Astrocyte of the spinal cord (primary cell): ENCODE results near the gene CPNE9.

Experiments
- DNase-seq: peaks from one replicate; pipeline ENCODE4 v3.0.0; 2011; ENCODE audit warnings: low read depth, low spot score
- H3K4me3 ChIP-seq: 2 replicates; pipeline ENCODE4 v1.5.1; 2011; ENCODE audit warnings: low read depth, mild to moderate bottlenecking, low read length, moderate library complexity
- CTCF ChIP-seq: IDR thresholded peaks from 2 replicates; pipeline ENCODE4 v1.5.1; 2012; ENCODE audit warnings: low read depth, mild to moderate bottlenecking, low read length, inconsistent platforms
- in situ Hi-C: cut with HindIII; loops from 2 replicates; pipeline ENCODE4 v1.10.0; 2017; ENCODE audit warnings: low sequenced_read_pairs

CPNE9 gene

DNA sequence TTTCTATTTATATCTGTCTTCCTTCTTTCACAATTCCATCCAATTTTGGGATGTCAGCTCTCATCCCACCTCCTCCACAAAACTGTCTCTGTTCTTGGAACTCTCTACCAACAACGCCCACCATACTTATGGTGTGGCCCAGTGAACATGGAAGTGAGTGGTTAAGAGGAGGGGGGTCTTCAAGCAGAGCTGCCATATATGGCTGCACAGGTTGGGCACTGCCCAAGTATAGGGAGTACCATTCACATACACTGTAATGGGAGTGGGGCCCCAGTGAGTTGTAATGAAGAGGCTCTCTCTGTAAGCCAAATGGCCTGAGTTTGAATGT lies 74.0 kb downstream of the CPNE9 start:
- DNase-seq: no peak
- in situ Hi-C loops: no loop called here
- H3K4me3 ChIP-seq: no peak overlapping the region
- TF ChIP-seq CTCF: no peak

DNA sequence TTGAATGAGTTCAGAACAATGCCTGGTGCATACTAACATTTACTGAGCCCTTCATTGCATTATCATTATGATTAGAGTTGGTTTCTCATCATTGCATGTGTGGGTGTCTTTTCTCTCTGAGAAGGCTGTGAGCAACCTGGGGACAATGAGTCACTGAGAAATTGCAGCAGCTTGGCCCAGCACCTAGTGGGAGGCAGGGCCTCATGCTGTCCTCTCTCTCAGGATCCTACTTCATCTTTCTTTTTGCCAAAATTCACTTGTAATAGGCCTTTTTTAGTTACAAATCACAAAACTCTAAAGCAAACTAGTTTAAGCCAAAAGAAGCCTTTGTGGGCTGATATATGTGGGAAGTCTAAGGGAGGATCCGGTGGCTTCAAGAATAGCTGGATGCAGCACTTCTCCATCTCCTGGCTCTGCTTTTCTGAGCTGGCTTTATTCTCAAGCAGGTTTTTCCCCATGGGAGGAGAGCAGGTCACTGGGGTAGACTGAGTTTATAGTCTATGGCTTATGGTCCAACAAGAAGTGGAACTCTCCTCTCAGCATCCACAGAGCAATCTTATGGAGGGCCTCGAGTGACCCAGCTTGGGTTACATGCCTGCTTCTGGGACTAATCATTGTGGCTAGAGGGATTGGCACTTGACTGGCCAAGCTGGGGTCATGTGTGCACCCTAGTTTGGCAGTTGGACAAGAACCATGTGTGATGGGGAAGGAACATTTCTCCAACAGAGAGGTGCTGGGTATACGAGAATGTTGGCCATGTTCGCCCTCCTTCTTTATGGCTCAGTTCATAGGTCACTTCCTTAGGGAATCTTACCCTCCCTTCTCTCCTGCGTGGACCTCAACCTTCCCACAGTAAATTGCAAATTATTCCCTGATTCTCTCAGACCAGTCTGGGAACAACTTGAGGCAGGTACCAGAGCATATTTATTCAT lies 74.8 kb downstream of the CPNE9 start:
- peak; percentile 62 for DNase-seq
- no peak for TF ChIP-seq CTCF
- in situ Hi-C loops: no loop called here
- H3K4me3 ChIP-seq: no peak overlapping the region

GRCh38 chr3:9779075-9779593 lies 75.5 kb downstream of the CPNE9 start:
- H3K4me3 ChIP-seq: no peak overlapping the region
- in situ Hi-C loops: no loop called here
- DNase-seq: no peak

More at GRCh38 chr3:9779075-9779593, 75.5 kb downstream of the CPNE9 start:
- no peak for TF ChIP-seq CTCF
